Motor neuron (in vitro differentiated cells): ENCODE data around the gene IGSF9. TPM values are rescaled to one million over a fixed set of nuclear protein-coding genes. Genes with fewer than 3 reads are reported as not detected.

Experiments
- ATAC-seq, 8 experiments: fragments of 200-7000 bp; cut with Tn5 transposase; replicated peaks in 6 of 8; 2 replicates each; pipeline ENCODE4 v1.8.0; 2021; ENCODE audit warnings: mild to moderate bottlenecking in 8 of 8, moderate library complexity in 8 of 8
- H3K27ac ChIP-seq, 2 donors: fragments of 250-450 bp; sonication (Bioruptor Pico); 2 replicates each; pipeline ENCODE4 v1.9.0; 2021; ENCODE audit warnings: antibody characterized with exemption in 2 of 2, mild to moderate bottlenecking in 2 of 2, moderate library complexity in 1 of 2
- H3K4me1 ChIP-seq, 2 donors: fragments of 250-450 bp; sonication (Bioruptor Pico); replicated peaks in 1 of 2; 2 replicates each; pipeline ENCODE4 v1.6.1; 2021; ENCODE audit warnings: antibody characterized with exemption in 2 of 2, mild to moderate bottlenecking in 2 of 2, moderate library complexity in 1 of 2
- H3K4me3 ChIP-seq, 5 donors: fragments of 250-450 bp; sonication (Bioruptor Pico); 2 replicates each; pipeline ENCODE4 v1.9.0; 2021; ENCODE audit warnings: antibody characterized with exemption in 5 of 5, mild to moderate bottlenecking in 5 of 5, moderate library complexity in 4 of 5
- WGBS, 10 experiments: fragments of 450-650 bp; shearing (Covaris generic); methylation state at CpG; one replicate each; pipeline ENCODE4 v1.0.0; 2022; 5-methylcytosine and 5-hydroxymethylcytosine counted together
- in situ Hi-C, 9 experiments: fragments of 400-800 bp; cut with MboI; loops; one replicate each; pipeline ENCODE4 v1.15.0; 2021; ENCODE audit warnings: low sequenced_read_pairs in 9 of 9, low pct_unique_long_range_greater_than_20kb in 2 of 9; ENCODE audit not compliant: unreplicated experiment in 9 of 9
- total RNA-seq, 8 experiments: library from RNA; unstranded; fragments of 300-600 nt; gene quantifications; 2 replicates each; pipeline versions ENCODE4 v1.2.3 to v1.2.4, GENCODE V29; 2022

Gene IGSF9
- total RNA-seq, 8 experiments from 2014 or later = 0.59 to 16.2 (median 3.4) TPM

GRCh38 chr1:159936273-159936904 lies 9.0 kb downstream of the IGSF9 start:
- in situ Hi-C loops = loop anchor here in 4 of 9 experiments (5.0 to 25.0 kb wide), 6 partner anchors 68 to 301 kb away; partner anchors contain the start of genes IGSF8 (in 2 of the 4), KCNJ9 (in 2 of the 4), DUSP23 (in 1 of the 4) and KCNJ10 (in 1 of the 4)
- 28 to 69% (median 55%) methylated on average over 2 to 7 of the region's 16 CpGs; no CpG with 5 or more reads in 3 of the 10 experiments for WGBS, 10 experiments
- peak; percentile 13 to 86 (median 34) for ATAC-seq
- peak overlapping the region in 1 of 2 donors; percentile 67 for H3K27ac ChIP-seq
- peaks cover 28 to 30% of the 10 kb centered on the region in 2 donors for H3K4me1 ChIP-seq
- H3K4me3 ChIP-seq = no peak overlapping the region

- H3K4me1 ChIP-seq = peaks cover 22 to 24% of the 10 kb centered on the region in 2 donors
- H3K27ac ChIP-seq = no peak overlapping the region
- no peak for ATAC-seq
- in situ Hi-C loops = loop anchor here in 4 of 9 experiments (5.0 to 25.0 kb wide), 6 partner anchors 69 to 302 kb away; partner anchors contain the start of genes IGSF8 (in 2 of the 4), KCNJ9 (in 2 of the 4), DUSP23 (in 1 of the 4) and KCNJ10 (in 1 of the 4)
- WGBS, 10 experiments = 50 to 90% (median 73%) methylated on average over 1 to 4 of the region's 4 CpGs; no CpG with 5 or more reads in 4 of the 10 experiments
- H3K4me3 ChIP-seq = no peak overlapping the region
Observed at GRCh38 chr1:159935719-159936272, 9.6 kb downstream of the IGSF9 start.

- in situ Hi-C loops = loop anchor here in 4 of 9 experiments (5.0 to 25.0 kb wide), 6 partner anchors 69 to 302 kb away; partner anchors contain the start of genes IGSF8 (in 2 of the 4), KCNJ9 (in 2 of the 4), DUSP23 (in 1 of the 4) and KCNJ10 (in 1 of the 4)
Observed at GRCh38 chr1:159935305-159935704, 10.1 kb downstream of the IGSF9 start.

GRCh38 chr1:159934136-159935039 lies 11.0 kb downstream of the IGSF9 start:
- in situ Hi-C loops = loop anchor here in 4 of 9 experiments (5.0 to 25.0 kb wide), 6 partner anchors 70 to 303 kb away; partner anchors contain the start of genes IGSF8 (in 2 of the 4), KCNJ9 (in 2 of the 4), DUSP23 (in 1 of the 4) and KCNJ10 (in 1 of the 4)
- Histone ChIP-seq H3K4me1 (peaks cover 17 to 19% of the 10 kb centered on the region in 2 donors), H3K27ac (no peak overlapping the region), H3K4me3 (no peak overlapping the region)
- WGBS, 10 experiments = 17 to 100% (median 97%) methylated on average over 1 to 2 of the region's 14 CpGs; no CpG with 5 or more reads in 2 of the 10 experiments
- no peak for ATAC-seq

More at GRCh38 chr1:159935305-159935704, 10.1 kb downstream of the IGSF9 start:
- H3K27ac ChIP-seq = no peak overlapping the region
- H3K4me1 ChIP-seq = peaks cover 17 to 19% of the 10 kb centered on the region in 2 donors
- H3K4me3 ChIP-seq = no peak overlapping the region
- no peak for ATAC-seq
- 70 to 100% (median 97%) methylated on average over 1 to 10 of the region's 11 CpGs; no CpG with 5 or more reads in 5 of the 10 experiments for WGBS, 10 experiments

- no peak for ATAC-seq
- no peak overlapping the region for H3K4me3 ChIP-seq
- in situ Hi-C loops = loop anchor here in 4 of 9 experiments (10.0 to 25.0 kb wide), 5 partner anchors 71 to 304 kb away; partner anchors contain the start of genes IGSF8 (in 2 of the 4), KCNJ9 (in 2 of the 4), DUSP23 (in 1 of the 4) and KCNJ10 (in 1 of the 4)
- H3K4me1 ChIP-seq = peaks cover 17 to 19% of the 10 kb centered on the region in 2 donors
- WGBS, 10 experiments = 60 to 100% (median 85%) methylated on average over 1 to 4 of the region's 4 CpGs; no CpG with 5 or more reads in 2 of the 10 experiments
- H3K27ac ChIP-seq = no peak overlapping the region
Observed at GRCh38 chr1:159933347-159933746, 12.1 kb downstream of the IGSF9 start.

- ATAC-seq = no peak
- no peak overlapping the region for H3K4me3 ChIP-seq
- H3K4me1 ChIP-seq = peaks cover 12% of the 10 kb centered on the region in 2 donors
- no peak overlapping the region for H3K27ac ChIP-seq
- 43 to 100% (median 87%) methylated on average over 1 to 9 of the region's 16 CpGs; no CpG with 5 or more reads in 1 of the 10 experiments for WGBS, 10 experiments
- in situ Hi-C loops = loop anchor here in 4 of 9 experiments (10.0 to 25.0 kb wide), 5 partner anchors 72 to 305 kb away; partner anchors contain the start of genes IGSF8 (in 2 of the 4), KCNJ9 (in 2 of the 4), DUSP23 (in 1 of the 4) and KCNJ10 (in 1 of the 4)
Observed at GRCh38 chr1:159932296-159933285, 12.8 kb downstream of the IGSF9 start.

- Histone ChIP-seq H3K4me3 (no peak overlapping the region), H3K27ac (no peak overlapping the region), H3K4me1 (peaks cover 4% of the 10 kb centered on the region in 2 donors)
- in situ Hi-C loops = loop anchor here in 4 of 9 experiments (10.0 to 25.0 kb wide), 5 partner anchors 73 to 306 kb away; partner anchors contain the start of genes IGSF8 (in 2 of the 4), KCNJ9 (in 2 of the 4), DUSP23 (in 1 of the 4) and KCNJ10 (in 1 of the 4)
- WGBS, 10 experiments = 57 to 100% (median 93%) methylated on average over 1 to 3 of the region's 3 CpGs; no CpG with 5 or more reads in 5 of the 10 experiments
- ATAC-seq = peak in 2 of 8 experiments; percentile 46 to 51
Observed at GRCh38 chr1:159931795-159932173, 13.6 kb downstream of the IGSF9 start.

- H3K4me3 ChIP-seq = no peak overlapping the region
- H3K4me1 ChIP-seq = peaks cover 0 to under 1% of the 10 kb centered on the region in 2 donors
- in situ Hi-C loops = loop anchor here in 4 of 9 experiments (10.0 to 25.0 kb wide), 5 partner anchors 74 to 306 kb away; partner anchors contain the start of genes IGSF8 (in 2 of the 4), KCNJ9 (in 2 of the 4), DUSP23 (in 1 of the 4) and KCNJ10 (in 1 of the 4)
- WGBS, 10 experiments = 40 to 100% (median 81%) methylated on average over 1 to 7 of the region's 13 CpGs; no CpG with 5 or more reads in 4 of the 10 experiments
- no peak overlapping the region for H3K27ac ChIP-seq
- no peak for ATAC-seq
Observed at GRCh38 chr1:159931101-159931794, 14.2 kb downstream of the IGSF9 start.

- WGBS, 10 experiments = 93 to 100% (median 98%) methylated on average over 1 to 7 of the region's 8 CpGs; no CpG with 5 or more reads in 7 of the 10 experiments
- H3K4me1 ChIP-seq = peaks cover 5 to 6% of the 10 kb centered on the region in 2 donors
- H3K4me3 ChIP-seq = no peak overlapping the region
- H3K27ac ChIP-seq = no peak overlapping the region
- ATAC-seq = no peak
- in situ Hi-C loops = loop anchor here in 4 of 9 experiments (10.0 to 25.0 kb wide), 5 partner anchors 74 to 307 kb away; partner anchors contain the start of genes IGSF8 (in 2 of the 4), KCNJ9 (in 2 of the 4), DUSP23 (in 1 of the 4) and KCNJ10 (in 1 of the 4)
Observed at GRCh38 chr1:159930634-159931033, 14.8 kb downstream of the IGSF9 start.

- Histone ChIP-seq H3K4me1 (peaks cover 5 to 7% of the 10 kb centered on the region in 2 donors), H3K4me3 (no peak overlapping the region), H3K27ac (no peak overlapping the region)
- WGBS, 10 experiments = 95 to 100% methylated on average over 1 to 7 of the region's 11 CpGs; no CpG with 5 or more reads in 8 of the 10 experiments
- in situ Hi-C loops = loop anchor here in 4 of 9 experiments (10.0 to 25.0 kb wide), 5 partner anchors 75 to 307 kb away; partner anchors contain the start of genes IGSF8 (in 2 of the 4), KCNJ9 (in 2 of the 4), DUSP23 (in 1 of the 4) and KCNJ10 (in 1 of the 4)
- ATAC-seq = no peak
Observed at GRCh38 chr1:159930216-159930615, 15.2 kb downstream of the IGSF9 start.
